Neuronal stem cell (in vitro differentiated cells): ENCODE measurements around the gene CACNA1C.

ENCODE experiments used
- DNase-seq: peaks from one replicate; pipeline ENCODE4 v3.0.0-alpha.2; 2013; ENCODE audit warnings: low spot score
- H2AFZ ChIP-seq: one replicate; pipeline ENCODE4 v1.6.1; 2013; ENCODE audit warnings: mild to moderate bottlenecking, low read length, inconsistent platforms
- H2AK5ac ChIP-seq: 2 replicates; pipeline ENCODE4 v1.6.1; 2013; ENCODE audit warnings: low read depth, mild to moderate bottlenecking, inconsistent platforms, low read length, moderate library complexity, mixed read lengths
- H2BK120ac ChIP-seq: 2 replicates; pipeline ENCODE4 v1.6.1; 2013; ENCODE audit warnings: low read depth, mild to moderate bottlenecking, inconsistent platforms, low read length, moderate library complexity, mixed read lengths
- H2BK12ac ChIP-seq: one replicate; pipeline ENCODE4 v1.6.1; 2013; ENCODE audit warnings: low read length, inconsistent platforms
- H2BK15ac ChIP-seq: 2 replicates; pipeline ENCODE4 v1.6.1; 2013; ENCODE audit warnings: mild to moderate bottlenecking, low read length, inconsistent platforms, mixed read lengths
- H2BK5ac ChIP-seq: one replicate; pipeline ENCODE4 v1.6.1; 2013; ENCODE audit warnings: inconsistent platforms, mild to moderate bottlenecking, low read length, moderate library complexity
- H3K14ac ChIP-seq: one replicate; pipeline ENCODE4 v1.6.1; 2013; ENCODE audit warnings: low read length, inconsistent platforms
- H3K18ac ChIP-seq: 2 replicates; pipeline ENCODE4 v1.6.1; 2013; ENCODE audit warnings: low read length, inconsistent platforms
- H3K23ac ChIP-seq: 2 replicates; pipeline ENCODE4 v1.6.1; 2013; ENCODE audit warnings: low read depth, mild to moderate bottlenecking, mixed read lengths, low read length, inconsistent platforms; ENCODE audit not compliant: poor library complexity
- H3K27ac ChIP-seq: replicated peaks from 3 replicates; pipeline ENCODE4 v1.5.1; 2013; ENCODE audit warnings: low read length, inconsistent platforms
- H3K27me3 ChIP-seq, 3 experiments: 2 replicates each; pipeline ENCODE4 v1.6.1; 2013; ENCODE audit warnings: low read length in 3 of 3, mild to moderate bottlenecking in 2 of 3, inconsistent platforms in 1 of 3, low read depth in 1 of 3, mixed read lengths in 1 of 3, moderate library complexity in 1 of 3; ENCODE audit not compliant: control insufficient read depth in 3 of 3, insufficient read depth in 3 of 3
- H3K36me3 ChIP-seq, 2 donors: replicated peaks in 1 of 2; 2 replicates each; pipeline ENCODE4 v1.6.1; 2013; ENCODE audit warnings: low read length in 2 of 2; ENCODE audit not compliant: control insufficient read depth in 2 of 2, insufficient read depth in 2 of 2
- H3K4ac ChIP-seq: 2 replicates; pipeline ENCODE4 v1.6.1; 2013; ENCODE audit warnings: inconsistent platforms, mild to moderate bottlenecking, low read length, moderate library complexity
- H3K4me1 ChIP-seq, 2 donors: 1 replicate in 1 of 2; 2 replicates in 1 of 2; pipeline ENCODE4 v1.6.1; 2013; ENCODE audit warnings: low read length in 2 of 2, low read depth in 1 of 2; ENCODE audit not compliant: control insufficient read depth in 2 of 2, insufficient read depth in 1 of 2
- H3K4me2 ChIP-seq: one replicate; pipeline ENCODE4 v1.6.1; 2013; ENCODE audit warnings: mild to moderate bottlenecking, low read length, inconsistent platforms; ENCODE audit not compliant: insufficient read depth, poor library complexity, severe bottlenecking
- H3K4me3 ChIP-seq, 2 donors: 2 replicates each; pipeline ENCODE4 v1.5.1; 2013; ENCODE audit warnings: low read length in 2 of 2, mild to moderate bottlenecking in 2 of 2, inconsistent platforms in 1 of 2, moderate library complexity in 1 of 2
- H3K79me1 ChIP-seq: one replicate; pipeline ENCODE4 v1.6.1; 2013; ENCODE audit warnings: low read depth, mild to moderate bottlenecking, inconsistent platforms, low read length, moderate library complexity
- H3K9ac ChIP-seq: one replicate; pipeline ENCODE4 v1.6.1; 2013; ENCODE audit warnings: mild to moderate bottlenecking, low read depth, low read length, inconsistent platforms; ENCODE audit not compliant: poor library complexity
- H3K9me3 ChIP-seq, 2 donors: replicated peaks in 1 of 2; 2 replicates each; pipeline versions ENCODE3 to v1.6.1; 2013; ENCODE audit warnings: low read length in 2 of 2, mild to moderate bottlenecking in 2 of 2, inconsistent platforms in 1 of 2, low read depth in 1 of 2, mixed read lengths in 1 of 2, moderate library complexity in 1 of 2; ENCODE audit not compliant: control insufficient read depth in 2 of 2, insufficient read depth in 1 of 2
- H4K8ac ChIP-seq: one replicate; pipeline ENCODE4 v1.6.1; 2013; ENCODE audit warnings: low read depth, mild to moderate bottlenecking, inconsistent platforms, low read length, moderate library complexity
- H4K91ac ChIP-seq: one replicate; pipeline ENCODE4 v1.6.1; 2013; ENCODE audit warnings: low read length, low read depth, mild to moderate bottlenecking, inconsistent platforms; ENCODE audit not compliant: poor library complexity
- WGBS, 2 donors: extraction: QIAGEN DNeasy Blood & Tissue Kit; methylation state at CpG; one replicate each; pipeline ENCODE4 v1.1.7; 2013; ENCODE audit warnings: missing lambda C conversion rate in 2 of 2, mixed read lengths in 1 of 2; ENCODE audit not compliant: insufficient read length in 2 of 2, insufficient replicate concordance in 1 of 2; ENCODE audit errors: extremely low coverage in 2 of 2; 5-methylcytosine and 5-hydroxymethylcytosine counted together

The CACNA1C gene

DNA sequence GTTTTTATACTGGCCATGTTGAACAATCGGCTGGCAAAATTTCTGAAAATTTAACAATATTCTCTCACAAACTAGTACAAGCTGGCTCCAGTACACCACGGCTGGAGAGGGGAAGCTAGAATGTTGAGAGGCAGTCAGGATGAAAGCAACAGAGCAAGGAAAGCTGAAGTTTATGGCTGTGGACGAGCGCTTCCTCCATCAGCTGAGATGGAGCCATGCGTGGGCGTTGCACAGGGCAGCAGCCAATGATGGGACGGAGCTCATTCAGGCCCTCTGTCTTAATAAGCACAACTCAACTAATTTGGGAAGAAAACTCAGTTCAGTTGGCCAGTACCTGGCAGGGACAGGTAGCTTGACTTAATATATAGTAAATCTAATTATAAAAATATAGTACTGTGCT lies 34.4 kb upstream of the CACNA1C start:
- Histone ChIP-seq H2BK120ac (no peak overlapping the region), H3K79me1 (no peaks in the 10 kb centered on the region), H3K23ac (no peak overlapping the region), H3K4me1 (peaks cover 6 to 17% of the 10 kb centered on the region in 2 donors), H2BK15ac (no peak overlapping the region), H3K36me3 (no peaks in the 10 kb centered on the region), H4K91ac (no peak overlapping the region), H3K9me3 (peaks cover 0 to 2% of the 10 kb centered on the region in 2 donors), H2BK5ac (no peak overlapping the region), H3K18ac (no peak overlapping the region), H3K4ac (no peak overlapping the region), H3K27ac (no peak overlapping the region), H2BK12ac (no peak overlapping the region), H3K4me2 (no peak overlapping the region), H2AFZ (no peak overlapping the region), H3K9ac (no peak overlapping the region), H4K8ac (no peak overlapping the region), H2AK5ac (no peak overlapping the region), H3K27me3 (peaks cover 0 to 18% (median 0%) of the 10 kb centered on the region in 3 experiments), H3K14ac (no peak overlapping the region), H3K4me3 (no peak overlapping the region)
- WGBS, 2 donors: no CpG with 5 or more reads among the region's 7 CpGs
- no peak for DNase-seq

DNA sequence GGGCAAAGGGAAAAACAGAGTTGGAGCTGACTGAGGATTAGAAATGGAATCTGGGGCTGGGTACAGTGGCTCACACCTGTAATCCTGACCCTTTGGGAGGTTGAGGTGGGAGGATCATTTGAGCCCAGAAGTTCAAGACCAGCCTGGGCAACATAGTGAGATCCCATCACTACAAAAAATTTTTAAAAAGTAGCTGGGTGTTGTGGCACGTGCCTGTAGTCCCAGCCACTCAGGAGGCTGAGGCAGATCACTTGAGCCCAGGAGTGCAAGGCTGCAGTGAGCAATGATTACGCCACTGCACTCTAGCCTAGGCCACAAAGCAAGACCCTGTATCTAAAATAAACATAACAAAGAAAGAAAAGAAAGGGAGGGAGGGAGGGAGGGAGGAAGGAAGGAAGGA lies 33.7 kb upstream of the CACNA1C start:
- Histone ChIP-seq H3K14ac (no peak overlapping the region), H3K23ac (no peak overlapping the region), H2BK120ac (no peak overlapping the region), H2AFZ (no peak overlapping the region), H3K9ac (no peak overlapping the region), H3K18ac (no peak overlapping the region), H2BK12ac (no peak overlapping the region), H3K36me3 (no peaks in the 10 kb centered on the region), H3K4ac (no peak overlapping the region), H3K27ac (no peak overlapping the region), H2AK5ac (no peak overlapping the region), H4K91ac (no peak overlapping the region), H4K8ac (no peak overlapping the region), H3K4me2 (no peak overlapping the region), H2BK5ac (no peak overlapping the region), H3K9me3 (peaks cover 0 to 2% of the 10 kb centered on the region in 2 donors), H3K79me1 (no peaks in the 10 kb centered on the region), H2BK15ac (no peak overlapping the region), H3K4me1 (peaks cover 6 to 10% of the 10 kb centered on the region in 2 donors), H3K4me3 (no peak overlapping the region), H3K27me3 (peaks cover 0 to 24% (median 0%) of the 10 kb centered on the region in 3 experiments)
- no CpG with 5 or more reads among the region's 2 CpGs for WGBS, 2 donors
- no peak for DNase-seq

DNA sequence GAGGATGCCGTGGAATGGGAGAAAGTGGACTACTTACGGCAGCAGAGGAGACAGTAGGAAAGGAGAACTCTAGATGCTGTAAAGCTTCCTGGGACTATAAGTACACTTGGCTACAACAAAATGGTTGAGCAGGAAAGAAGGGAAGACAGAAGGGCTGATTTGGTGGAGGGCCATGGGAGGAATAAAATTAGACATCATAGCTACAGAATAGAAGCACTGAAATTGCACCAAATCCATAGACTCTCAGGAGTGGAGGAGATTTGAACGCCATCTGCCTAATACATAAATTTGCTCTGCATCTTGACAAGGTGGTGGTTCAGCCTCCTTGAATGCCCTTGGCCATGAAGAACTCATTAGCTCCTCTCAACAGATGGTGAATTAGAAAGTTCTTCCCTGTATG lies 32.3 kb upstream of the CACNA1C start:
- peaks cover 0 to 2% of the 10 kb centered on the region in 2 donors for H3K9me3 ChIP-seq
- DNase-seq: no peak
- no peak overlapping the region for H3K4ac ChIP-seq
- H2BK120ac ChIP-seq: no peak overlapping the region
- H3K9ac ChIP-seq: no peak overlapping the region
- no peak overlapping the region for H2AFZ ChIP-seq
- no peak overlapping the region for H2AK5ac ChIP-seq
- no peak overlapping the region for H2BK12ac ChIP-seq
- H3K36me3 ChIP-seq: no peaks in the 10 kb centered on the region
- no peak overlapping the region for H3K4me2 ChIP-seq
- peaks cover 6 to 7% of the 10 kb centered on the region in 2 donors for H3K4me1 ChIP-seq
- H3K14ac ChIP-seq: no peak overlapping the region
- no peak overlapping the region for H3K27ac ChIP-seq
- no peak overlapping the region for H3K18ac ChIP-seq
- H3K23ac ChIP-seq: no peak overlapping the region
- H2BK15ac ChIP-seq: no peak overlapping the region
- H3K79me1 ChIP-seq: no peaks in the 10 kb centered on the region
- H3K4me3 ChIP-seq: no peak overlapping the region
- H3K27me3 ChIP-seq: peaks cover 0 to 37% (median 0%) of the 10 kb centered on the region in 3 experiments
- H2BK5ac ChIP-seq: no peak overlapping the region
- no peak overlapping the region for H4K8ac ChIP-seq
- H4K91ac ChIP-seq: no peak overlapping the region
- WGBS, 2 donors: no CpG with 5 or more reads among the region's 3 CpGs

DNA sequence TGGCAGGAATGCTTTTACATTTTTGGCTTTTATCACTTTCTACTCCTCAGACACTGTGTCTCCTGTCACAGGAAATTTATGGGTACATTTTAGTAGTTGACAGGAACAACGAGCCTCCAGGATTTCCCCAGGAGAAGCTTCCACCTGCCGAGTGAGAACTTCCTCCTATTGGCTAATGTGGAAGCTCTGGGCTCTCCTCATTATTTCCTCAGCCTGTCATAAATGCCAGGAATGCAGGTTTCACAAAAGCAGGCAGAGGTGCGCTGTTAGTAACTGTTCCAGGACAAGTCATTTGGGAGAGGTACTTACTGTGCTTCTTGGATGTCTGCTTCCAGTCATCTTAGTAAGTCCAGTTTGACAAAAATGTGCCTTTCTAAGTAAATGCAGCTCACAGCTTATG lies 29.4 kb upstream of the CACNA1C start:
- Histone ChIP-seq H2AK5ac (no peak overlapping the region), H2AFZ (no peak overlapping the region), H3K27me3 (peaks cover 0 to 61% (median 0%) of the 10 kb centered on the region in 3 experiments), H3K4me1 (peaks cover 0 to 2% of the 10 kb centered on the region in 2 donors), H3K14ac (no peak overlapping the region), H4K8ac (no peak overlapping the region), H2BK12ac (no peak overlapping the region), H2BK5ac (no peak overlapping the region), H3K36me3 (no peaks in the 10 kb centered on the region), H3K18ac (no peak overlapping the region), H3K4me2 (no peak overlapping the region), H3K79me1 (no peaks in the 10 kb centered on the region), H3K9ac (no peak overlapping the region), H2BK120ac (no peak overlapping the region), H3K27ac (no peak overlapping the region), H2BK15ac (no peak overlapping the region), H3K4ac (no peak overlapping the region), H3K9me3 (peaks cover 0 to 2% of the 10 kb centered on the region in 2 donors), H3K23ac (no peak overlapping the region), H3K4me3 (no peak overlapping the region), H4K91ac (no peak overlapping the region)
- no peak for DNase-seq
- no CpG with 5 or more reads among the region's 3 CpGs for WGBS, 2 donors
